GM19240 (cell line): ENCODE data around the gene DISC1.
"Not testable (repeated sequence)": the region's sequence is repeated elsewhere in the genome, so short reads cannot be mapped to it uniquely, and the experiment has no call there.

ENCODE experiments used
- DNase-seq: peaks from one replicate; pipeline ENCODE4 v3.0.0; 2011; ENCODE audit warnings: low spot score; ENCODE audit not compliant: insufficient read length

The DISC1 gene

GRCh38 chr1:231626535-231626950 is at the start of gene DISC1:
Gene DISC1 (plus strand): TSS chr1:231626790. CDS start chr1:231626868, 78 bp downstream.
- DNase-seq: peak; percentile 41

GRCh38 chr1:231576804-231577718 is 49.5 kb upstream of the DISC1 start:
- no peak for DNase-seq

- no peak for DNase-seq
Observed at GRCh38 chr1:231580874-231581273, 45.7 kb upstream of the DISC1 start.

DNA sequence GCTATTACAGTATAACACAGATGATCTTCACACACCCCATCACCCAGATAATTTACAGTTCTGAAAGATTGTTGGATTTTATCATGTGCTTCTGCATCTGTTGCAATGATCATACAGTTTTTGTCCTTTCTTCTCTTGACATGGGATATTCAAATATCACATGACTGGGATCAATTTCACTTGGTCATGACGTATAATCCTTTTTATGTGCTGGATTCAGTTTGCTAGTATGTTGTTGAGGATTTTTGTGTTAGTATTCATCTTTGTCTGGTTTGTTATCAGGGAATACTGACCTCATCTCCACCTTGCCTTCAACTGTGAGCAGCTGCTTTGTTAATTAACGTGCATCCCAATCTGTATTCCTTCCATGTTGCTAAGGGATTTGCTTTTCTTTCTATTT is 44.7 kb upstream of the DISC1 start:
- DNase-seq: no peak

DNA sequence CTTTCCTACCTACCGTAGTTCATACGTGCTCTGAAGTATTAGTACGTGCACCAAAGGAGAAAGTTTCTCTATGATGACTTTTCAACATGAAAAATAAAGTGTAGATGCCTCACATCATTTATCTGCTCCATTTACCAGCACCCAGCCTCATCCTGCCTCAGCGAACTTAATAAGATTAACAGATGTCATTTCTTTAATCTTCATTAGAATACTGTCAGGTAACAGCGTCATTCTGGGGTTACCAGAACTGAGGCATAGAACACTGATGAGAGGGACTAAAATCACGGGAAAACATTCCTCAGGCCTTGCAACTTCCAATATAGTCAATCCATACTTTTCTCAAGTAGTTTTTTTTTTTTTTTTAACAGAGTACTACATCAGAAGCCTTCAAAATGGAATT is 43.2 kb upstream of the DISC1 start:
- no peak for DNase-seq

GRCh38 chr1:231584117-231584516 is 42.5 kb upstream of the DISC1 start:
- no peak for DNase-seq

DNA sequence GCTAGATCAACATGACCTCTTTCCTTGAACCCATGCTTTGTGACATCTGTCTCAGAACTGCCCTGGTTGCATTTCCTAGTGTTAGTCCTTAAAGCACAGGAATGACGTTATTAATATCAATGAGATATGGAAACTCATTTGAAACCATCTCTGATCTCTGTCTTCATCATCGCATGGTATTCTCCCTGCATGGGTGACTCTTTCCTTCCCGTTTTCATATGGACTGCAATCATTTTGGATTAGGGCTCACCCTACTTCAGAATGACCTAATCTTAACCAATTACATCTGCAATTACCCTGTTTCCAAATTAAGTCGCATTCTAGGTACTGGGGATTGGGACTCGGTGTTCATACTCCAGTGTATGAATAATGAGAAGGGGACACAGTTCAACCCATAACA is 41.7 kb upstream of the DISC1 start:
- DNase-seq: no peak

GRCh38 chr1:231590453-231591198 is 36.0 kb upstream of the DISC1 start:
- DNase-seq: no peak

- DNase-seq: no peak
Observed at GRCh38 chr1:231591466-231591865, 35.1 kb upstream of the DISC1 start.

DNA sequence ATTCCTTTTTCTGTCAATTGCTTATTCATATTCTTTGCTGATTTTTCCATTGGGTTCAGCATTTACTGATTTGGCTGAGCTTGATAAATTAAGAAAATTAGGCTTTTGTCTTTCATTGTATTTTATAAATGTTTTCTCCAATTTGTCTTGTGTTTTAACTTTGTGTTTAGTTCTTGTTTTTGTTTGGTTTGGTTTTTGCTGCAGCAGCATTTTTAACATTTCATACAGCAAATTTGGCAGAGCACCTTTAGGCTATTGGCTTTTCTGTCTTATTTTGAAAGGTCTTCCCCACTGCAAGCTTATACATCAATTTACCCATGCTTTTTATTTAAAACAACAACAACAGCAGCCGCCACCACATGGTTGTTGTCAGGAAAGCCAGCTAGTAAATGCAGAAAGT is 33.8 kb upstream of the DISC1 start:
- DNase-seq: no peak

DNA sequence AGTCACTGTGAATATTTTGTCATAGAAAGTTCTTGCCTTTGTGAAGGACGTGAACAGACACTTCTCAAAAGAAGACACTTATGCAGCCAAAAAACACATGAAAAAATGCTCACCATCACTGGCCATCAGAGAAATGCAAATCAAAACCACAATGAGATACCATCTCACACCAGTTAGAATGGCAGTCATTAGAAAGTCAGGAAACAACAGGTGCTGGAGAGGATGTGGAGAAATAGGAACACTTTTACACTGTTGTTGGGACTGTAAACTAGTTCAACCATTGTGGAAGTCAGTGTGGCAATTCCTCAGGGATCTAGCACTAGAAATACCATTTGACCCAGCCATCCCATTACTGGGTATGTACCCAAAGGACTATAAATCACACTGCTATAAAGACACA is 33.3 kb upstream of the DISC1 start:
- DNase-seq: not testable (repeated sequence)

- no peak for DNase-seq
Observed at GRCh38 chr1:231594123-231594522, 32.5 kb upstream of the DISC1 start.

GRCh38 chr1:231594749-231595148 is 31.8 kb upstream of the DISC1 start:
- no peak for DNase-seq

DNA sequence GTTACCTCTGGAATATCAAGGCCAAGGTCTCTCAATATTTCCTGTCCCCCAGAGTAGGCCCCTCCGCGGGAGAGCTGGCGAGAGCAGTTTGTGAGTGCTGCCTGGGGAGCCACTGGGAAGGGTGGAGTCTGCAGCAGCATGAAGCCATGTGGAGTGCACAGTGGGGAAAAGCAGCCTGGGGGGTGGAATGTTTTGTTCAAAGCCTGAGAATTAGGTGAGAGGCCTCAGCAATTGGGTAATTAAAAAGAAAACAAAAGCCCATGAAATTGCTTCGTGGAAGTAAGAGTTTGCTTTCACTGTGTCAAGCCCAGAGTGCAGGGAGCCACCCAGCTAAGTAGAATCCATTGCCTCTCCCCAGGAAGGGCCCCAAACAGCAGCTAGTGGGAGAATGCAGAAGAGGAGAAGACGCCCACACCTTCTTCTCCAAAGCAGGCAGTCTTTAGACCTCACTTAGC is 30.2 kb upstream of the DISC1 start:
- no peak for DNase-seq

DNA sequence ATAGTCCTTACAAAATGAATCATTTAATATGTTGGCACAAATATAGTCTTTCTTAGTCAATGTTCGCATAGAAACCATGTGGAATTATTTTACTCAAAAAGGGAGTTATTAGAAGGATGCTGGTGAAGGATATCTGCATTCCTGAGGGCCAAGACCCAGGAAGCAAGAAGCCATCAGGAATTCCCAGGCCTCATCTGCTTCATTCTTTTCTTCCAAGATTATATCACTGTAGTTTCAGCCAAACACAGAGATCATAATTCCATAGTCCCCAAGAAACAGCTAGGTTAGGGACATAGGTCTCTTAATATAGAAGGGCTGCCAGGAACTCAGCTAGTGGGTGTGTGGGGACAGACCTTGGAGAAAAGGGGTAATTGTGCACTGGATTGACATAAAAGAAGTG is 28.6 kb upstream of the DISC1 start:
- no peak for DNase-seq

GRCh38 chr1:231600458-231600976 is 26.1 kb upstream of the DISC1 start:
- DNase-seq: no peak

- no peak for DNase-seq
Observed at GRCh38 chr1:231601824-231602672, 24.5 kb upstream of the DISC1 start.

GRCh38 chr1:231602673-231602984 is 24.0 kb upstream of the DISC1 start:
- DNase-seq: no peak

GRCh38 chr1:231603598-231604275 is 22.9 kb upstream of the DISC1 start:
- DNase-seq: no peak

DNA sequence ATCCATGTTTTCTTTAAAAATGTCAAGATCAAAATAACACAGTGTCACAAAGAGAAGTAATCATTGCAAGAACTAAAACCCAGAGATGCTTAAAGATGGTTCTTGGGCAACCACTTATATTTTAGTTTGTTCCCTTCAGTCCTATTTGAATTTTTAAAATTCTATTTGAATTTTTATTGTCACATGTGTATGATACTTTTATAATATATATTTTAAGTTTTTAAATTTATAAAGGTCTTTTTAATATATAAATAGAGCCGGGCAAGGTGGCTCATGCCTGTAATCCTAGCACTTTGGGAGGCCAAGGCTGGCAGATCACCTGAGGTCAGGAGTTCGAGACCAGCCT is 22.3 kb upstream of the DISC1 start:
- DNase-seq: no peak
